HG03457 (cell line): Measurements from ENCODE around the gene MPZL3.

Experiments used
- ATAC-seq: cut with Tn5 transposase; IDR thresholded peaks from one replicate; pipeline ENCODE4 v1.9.1; 2021; ENCODE audit warnings: moderate number of reproducible peaks; ENCODE audit not compliant: unreplicated experiment

The MPZL3 gene

GRCh38 chr11:118264569-118265465, 12.7 kb upstream of the MPZL3 start:
- no peak for ATAC-seq

GRCh38 chr11:118263695-118264568, 11.8 kb upstream of the MPZL3 start, which contains the start of gene MPZL2:
TSS of gene MPZL2 (minus strand) at chr11:118264297. CDS start at chr11:118264153, 144 bp downstream.
- ATAC-seq, result no peak

DNA sequence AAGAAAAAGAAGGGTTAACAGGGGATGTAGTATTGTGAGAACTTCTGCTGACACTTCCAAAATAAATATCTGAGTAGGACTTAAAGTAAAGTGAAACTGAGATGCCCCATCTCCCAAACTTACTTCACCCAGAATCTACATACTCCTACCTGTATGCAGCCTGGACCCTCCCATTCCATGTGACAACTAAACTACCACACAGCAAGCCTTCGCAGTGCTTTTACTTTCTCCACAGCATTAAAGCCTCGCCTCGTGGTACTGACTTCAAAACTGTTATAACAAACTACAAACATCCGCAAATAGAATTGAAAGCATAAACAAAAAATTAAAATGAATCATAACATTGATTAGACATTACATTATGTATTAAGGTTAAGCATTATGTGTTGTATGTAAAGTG, 10.9 kb upstream of the MPZL3 start:
- no peak for ATAC-seq

GRCh38 chr11:118260353-118260752, 8.2 kb upstream of the MPZL3 start:
- ATAC-seq, result no peak

- no peak for ATAC-seq
Measured at GRCh38 chr11:118259138-118259537, 7.0 kb upstream of the MPZL3 start.

DNA sequence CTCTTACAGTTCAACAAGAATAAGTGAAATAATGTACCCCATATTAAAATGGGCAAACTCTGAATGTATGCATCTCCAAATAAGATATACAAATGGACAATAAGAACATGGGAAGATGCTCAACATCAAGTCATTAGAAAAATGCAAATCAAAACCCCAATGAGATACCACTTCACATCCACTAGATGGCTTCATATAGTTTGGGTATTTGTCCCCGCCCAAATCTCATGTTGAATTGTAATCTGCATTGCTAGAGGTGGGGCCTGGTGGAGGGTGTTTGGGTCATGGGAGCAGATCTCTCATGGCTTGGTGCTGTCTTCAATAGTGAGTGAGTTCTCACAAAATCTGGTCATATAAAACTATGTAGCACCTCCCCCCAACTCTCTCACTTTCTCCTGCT, 6.2 kb upstream of the MPZL3 start:
- ATAC-seq, result no peak

DNA sequence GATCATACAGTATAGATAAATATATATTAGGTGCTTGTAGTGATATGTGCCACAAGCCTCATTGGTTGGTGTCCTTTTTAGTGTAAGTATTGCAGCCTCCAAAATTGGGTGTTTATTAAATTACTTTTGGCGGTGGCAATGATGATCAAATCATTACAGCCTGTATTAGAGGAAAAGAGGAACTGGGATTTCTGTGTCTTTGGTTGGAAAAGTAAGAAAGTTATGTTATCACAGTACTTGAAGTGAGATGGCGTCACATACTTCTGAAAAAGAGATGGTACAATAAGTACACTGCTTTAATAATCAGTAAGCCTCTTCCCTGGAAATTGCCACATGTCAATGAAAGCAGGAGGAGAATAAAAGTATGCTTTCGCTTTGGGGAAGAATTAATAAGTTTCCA, 523 bp upstream of the MPZL3 start:
- no peak for ATAC-seq

- ATAC-seq, result no peak
Measured at GRCh38 chr11:118247041-118247440, 5.1 kb downstream of the MPZL3 start.

DNA sequence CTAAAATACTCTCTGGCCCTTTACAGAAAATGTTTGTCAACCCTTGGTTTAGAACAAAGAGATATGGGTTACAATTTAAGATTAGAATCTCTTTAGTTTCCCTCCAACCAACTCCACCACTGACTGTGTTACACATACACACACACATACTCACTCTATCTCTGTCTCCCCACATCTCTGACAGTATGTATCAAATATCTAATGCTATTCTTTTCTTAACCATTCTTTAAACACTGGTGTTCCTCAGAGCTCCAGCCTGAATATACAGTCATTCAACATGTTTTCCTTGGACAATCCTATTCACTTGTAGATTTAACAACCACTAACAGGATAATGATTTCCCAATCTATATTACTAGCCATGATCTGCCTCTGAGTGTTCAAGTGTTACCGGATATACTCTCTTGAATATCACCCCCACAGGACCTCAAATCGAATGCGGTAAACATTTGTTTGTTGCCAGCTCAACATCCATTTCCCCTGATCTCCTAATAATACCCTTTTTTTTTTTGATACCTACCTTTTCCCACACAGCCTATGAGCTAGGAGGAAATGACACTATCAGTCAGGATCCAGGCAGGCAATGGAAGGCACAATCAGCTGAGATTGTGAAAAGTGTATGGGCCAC, 6.1 kb downstream of the MPZL3 start:
- ATAC-seq, result no peak

DNA sequence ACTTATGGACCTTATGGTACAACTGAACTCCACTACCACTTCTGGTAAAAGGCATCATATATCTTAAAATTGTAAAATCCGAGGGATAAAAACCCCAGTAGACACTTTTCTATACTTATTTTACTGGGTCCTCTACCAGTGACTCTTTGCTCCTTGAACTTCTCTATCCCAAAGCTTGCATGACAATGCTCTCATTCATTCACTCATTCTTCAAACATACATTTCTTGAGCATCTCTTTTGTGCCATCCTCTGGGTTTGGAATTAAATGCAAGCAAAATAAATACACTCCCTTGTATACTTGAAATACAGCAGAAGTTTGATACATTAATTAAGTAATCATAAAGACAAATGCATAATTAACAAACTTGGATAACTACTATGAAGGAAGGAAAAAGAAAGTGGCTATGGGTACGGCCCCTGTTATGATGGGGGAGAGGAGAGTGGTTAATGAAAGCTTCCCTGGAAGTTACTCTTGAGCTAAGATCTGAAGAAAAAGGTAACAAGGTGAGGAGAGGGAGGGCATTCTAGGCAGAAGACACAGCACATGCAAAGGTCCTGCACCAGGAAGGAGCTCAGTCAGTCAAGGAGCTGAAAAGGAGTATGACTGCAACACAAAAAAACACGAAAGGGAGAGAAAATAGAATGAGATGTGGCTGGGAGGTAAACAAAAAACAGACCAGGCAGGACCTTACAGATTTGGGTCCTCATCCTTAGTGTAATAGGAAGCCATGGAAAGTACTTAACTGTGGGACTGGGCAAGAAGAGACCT, 8.0 kb downstream of the MPZL3 start:
- no peak for ATAC-seq

GRCh38 chr11:118243161-118243560, 9.0 kb downstream of the MPZL3 start:
- ATAC-seq, result no peak

DNA sequence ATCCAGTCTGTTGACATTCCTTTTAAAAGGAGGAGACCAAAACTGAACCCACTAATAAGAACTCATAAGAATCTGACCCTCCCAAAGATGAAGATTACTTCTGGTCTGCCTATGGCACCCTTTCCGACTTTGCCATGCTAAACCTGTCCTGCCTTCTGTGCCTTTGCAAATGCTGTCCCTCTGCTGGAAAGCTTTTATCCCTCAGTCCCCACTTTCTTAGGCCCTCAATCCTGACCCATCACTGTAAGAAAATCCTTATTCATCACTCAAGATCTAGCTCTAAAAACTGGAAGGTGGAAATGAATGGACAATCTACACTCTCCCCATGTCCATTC, 10.4 kb downstream of the MPZL3 start:
- ATAC-seq, result peak; percentile 5

- ATAC-seq, result peak; percentile 67
Measured at GRCh38 chr11:118240999-118241763, 11.0 kb downstream of the MPZL3 start.

DNA sequence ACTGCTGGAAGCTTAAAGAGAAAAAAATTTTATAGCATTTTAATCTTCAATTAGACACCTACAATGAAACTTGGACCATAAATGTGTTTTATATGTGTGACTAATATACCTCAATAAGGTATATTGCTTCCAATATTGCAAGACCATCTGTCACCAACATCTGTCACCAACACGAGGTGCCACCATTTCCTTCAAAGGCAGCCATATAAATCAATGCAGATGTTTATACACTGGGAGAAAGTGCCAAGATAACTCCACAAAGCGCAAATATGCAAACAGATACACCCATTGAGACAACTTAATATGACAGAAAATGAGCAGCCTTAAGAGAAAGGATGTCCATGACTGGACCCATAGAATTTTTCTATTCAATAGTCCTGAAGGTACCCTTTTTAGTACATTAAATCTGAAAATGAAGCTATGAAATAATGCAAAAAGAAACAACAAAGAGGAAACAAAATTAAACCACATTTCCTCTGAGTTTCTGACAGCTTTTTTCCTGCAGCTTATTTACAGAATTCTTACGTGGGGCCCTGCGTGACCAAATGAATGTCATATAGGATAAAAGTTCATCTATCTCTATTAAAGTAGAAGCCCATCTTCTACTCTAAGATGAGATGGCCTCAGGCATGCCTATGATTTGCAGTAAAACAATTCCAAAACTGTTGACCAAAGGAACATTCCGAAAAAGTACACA, 12.5 kb downstream of the MPZL3 start:
- no peak for ATAC-seq

DNA sequence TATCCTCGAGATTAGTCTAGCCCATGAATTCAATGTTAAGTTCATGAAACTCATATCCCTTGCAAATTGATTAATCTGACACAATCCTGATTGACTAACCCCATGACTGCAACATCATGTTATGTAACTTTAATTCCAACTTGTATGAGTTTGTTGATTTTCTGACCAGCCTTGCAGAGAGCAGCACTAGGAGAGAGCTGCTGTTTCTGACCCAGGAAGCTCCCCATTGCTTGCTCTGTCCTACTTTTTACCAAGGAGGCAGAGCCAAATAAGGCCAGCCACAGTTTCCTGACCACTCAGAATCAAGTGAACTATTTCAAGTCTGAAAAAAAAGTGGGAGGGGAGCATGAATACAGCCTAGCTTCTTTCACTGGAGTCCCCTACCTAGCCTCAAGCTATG, 13.2 kb downstream of the MPZL3 start:
- no peak for ATAC-seq

DNA sequence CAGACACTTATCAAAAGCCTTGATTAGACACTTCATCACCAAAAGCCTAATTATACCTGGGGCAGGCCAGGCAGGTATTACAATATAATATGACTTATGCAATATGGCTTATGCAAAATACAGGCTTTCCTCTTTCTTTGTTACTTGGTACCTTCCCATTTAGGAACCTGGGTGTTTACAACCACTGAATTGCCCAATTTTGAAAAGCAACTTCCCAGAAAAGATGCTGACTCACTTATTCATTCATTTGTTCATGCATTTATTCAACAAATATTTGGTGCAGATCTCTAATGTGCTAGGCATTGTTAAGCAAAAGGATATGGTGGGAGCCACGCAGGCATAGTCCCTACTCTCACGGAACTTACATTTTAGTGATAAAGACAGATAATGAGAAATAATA, 13.7 kb downstream of the MPZL3 start:
- no peak for ATAC-seq

DNA sequence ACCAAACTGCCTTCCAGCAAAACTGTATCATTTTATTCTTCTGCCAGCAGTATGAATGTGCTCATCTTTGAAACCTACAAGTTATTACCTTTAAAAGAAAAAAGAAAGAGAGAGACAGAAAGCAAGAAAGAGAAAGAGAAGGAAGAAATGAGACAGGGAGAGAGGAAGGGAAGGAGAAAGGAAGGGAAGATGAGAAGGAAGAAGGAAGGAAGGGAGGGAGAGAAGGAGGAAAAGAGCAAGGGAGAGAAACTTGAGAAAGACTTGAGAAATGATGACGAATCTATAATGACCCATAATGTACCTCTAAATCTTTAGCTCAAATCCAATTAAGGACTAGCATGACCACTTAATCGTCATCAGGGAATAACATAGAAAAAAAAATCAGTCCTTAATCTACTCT, 16.0 kb downstream of the MPZL3 start:
- ATAC-seq, result no peak

DNA sequence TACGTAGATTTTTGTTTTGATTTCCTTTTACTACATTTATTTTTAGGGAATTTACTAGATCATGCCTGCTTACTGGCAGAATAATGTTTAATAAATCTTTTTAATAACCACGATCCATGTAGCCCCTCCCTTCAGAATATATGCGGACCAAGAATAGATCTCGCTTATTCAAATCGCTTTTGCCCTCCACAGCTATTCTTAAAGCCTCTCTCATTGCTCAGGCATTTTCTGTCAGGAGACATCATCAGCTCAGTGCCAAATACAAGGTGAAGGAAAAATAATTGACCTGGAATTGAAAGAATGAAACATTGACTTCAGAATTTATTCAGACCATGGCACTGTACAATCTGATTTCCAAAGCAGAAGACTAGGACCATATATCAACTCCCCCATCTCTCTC, 17.3 kb downstream of the MPZL3 start:
- ATAC-seq, result no peak

DNA sequence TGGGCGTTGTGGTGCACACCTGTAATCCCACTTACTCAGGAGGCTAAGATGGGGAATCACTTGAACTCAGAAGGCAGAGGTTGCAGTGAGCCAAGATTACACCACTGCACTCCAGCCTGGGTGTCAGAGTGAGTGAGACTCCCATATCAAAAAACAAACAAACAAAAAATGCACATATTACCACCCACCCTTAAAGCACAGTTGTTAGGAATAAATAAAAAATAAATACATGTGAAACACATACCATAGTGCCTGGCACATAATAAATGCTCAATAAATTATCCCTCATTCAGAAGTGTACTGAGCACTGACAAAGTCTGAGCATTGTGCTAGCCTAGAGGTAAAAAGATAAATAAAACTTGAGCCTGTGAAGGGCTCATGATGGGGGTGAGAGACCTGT, 18.3 kb downstream of the MPZL3 start:
- ATAC-seq, result no peak
